ENCODE data around the gene DENND1A.
A peak's percentile ranks its signal among the peaks of the same experiment; 100 is the strongest.

DENND1A gene

GRCh38 chr9:123776708-123777537 is 153.0 kb downstream of the DENND1A start:
- no peak for DNase-seq (ENCODE audit: low read depth in 1 of 2, low spot score in 1 of 2)

- DNase-seq (ENCODE audit: low read depth in 1 of 2, low spot score in 1 of 2) = no peak
Observed at GRCh38 chr9:123775289-123776284, 154.3 kb downstream of the DENND1A start.

- DNase-seq (ENCODE audit: low read depth in 1 of 2, low spot score in 1 of 2) = no peak
Observed at GRCh38 chr9:123773783-123774182, 156.1 kb downstream of the DENND1A start.

GRCh38 chr9:123772967-123773366 is 157.0 kb downstream of the DENND1A start:
- no peak for DNase-seq (ENCODE audit: low read depth in 1 of 2, low spot score in 1 of 2)

- no peak for DNase-seq (ENCODE audit: low read depth in 1 of 2, low spot score in 1 of 2)
Observed at GRCh38 chr9:123772374-123772773, 157.6 kb downstream of the DENND1A start.

- no peak for DNase-seq (ENCODE audit: low read depth in 1 of 2, low spot score in 1 of 2)
Observed at GRCh38 chr9:123771690-123772089, 158.2 kb downstream of the DENND1A start.

- DNase-seq (ENCODE audit: low read depth in 1 of 2, low spot score in 1 of 2) = no peak
Observed at GRCh38 chr9:123769719-123770118, 160.2 kb downstream of the DENND1A start.

- no peak for DNase-seq (ENCODE audit: low read depth in 1 of 2, low spot score in 1 of 2)
Observed at GRCh38 chr9:123763910-123764588, 165.9 kb downstream of the DENND1A start.

- DNase-seq (ENCODE audit: low read depth in 1 of 2, low spot score in 1 of 2) = no peak
Observed at GRCh38 chr9:123761905-123762605, 167.9 kb downstream of the DENND1A start.

GRCh38 chr9:123757960-123758359 is 172.0 kb downstream of the DENND1A start:
- no peak for DNase-seq (ENCODE audit: low read depth in 1 of 2, low spot score in 1 of 2)

GRCh38 chr9:123757547-123757946 is 172.4 kb downstream of the DENND1A start:
- no peak for DNase-seq (ENCODE audit: low read depth in 1 of 2, low spot score in 1 of 2)

- no peak for DNase-seq (ENCODE audit: low read depth in 1 of 2, low spot score in 1 of 2)
Observed at GRCh38 chr9:123756484-123757106, 173.3 kb downstream of the DENND1A start.

- DNase-seq (ENCODE audit: low read depth in 1 of 2, low spot score in 1 of 2) = no peak
Observed at GRCh38 chr9:123753669-123754258, 176.2 kb downstream of the DENND1A start.

- no peak for DNase-seq (ENCODE audit: low read depth in 1 of 2, low spot score in 1 of 2)
Observed at GRCh38 chr9:123753016-123753415, 176.9 kb downstream of the DENND1A start.

GRCh38 chr9:123749580-123750202 is 180.2 kb downstream of the DENND1A start:
- DNase-seq (ENCODE audit: low read depth in 1 of 2, low spot score in 1 of 2) = peak in 1 of 2 donors; percentile 9

- no peak for DNase-seq (ENCODE audit: low read depth in 1 of 2, low spot score in 1 of 2)
Observed at GRCh38 chr9:123746765-123747164, 183.2 kb downstream of the DENND1A start.

GRCh38 chr9:123745933-123746332 is 184.0 kb downstream of the DENND1A start:
- DNase-seq (ENCODE audit: low read depth in 1 of 2, low spot score in 1 of 2) = no peak

- no peak for DNase-seq (ENCODE audit: low read depth in 1 of 2, low spot score in 1 of 2)
Observed at GRCh38 chr9:123745451-123745850, 184.5 kb downstream of the DENND1A start.

GRCh38 chr9:123743737-123744136 is 186.2 kb downstream of the DENND1A start:
- DNase-seq (ENCODE audit: low read depth in 1 of 2, low spot score in 1 of 2) = no peak

Measured in activated CD4-positive, alpha-beta T cell treated with anti-CD3 and anti-CD28 coated beads, Interleukin-2, amount 50 U/mL, for 24 hours (primary cell).